Loucy (cell line): Measurements from ENCODE around the gene PRR13.

Source experiments
- H2AFZ ChIP-seq: fragments of 200-600 bp; sonication (generic); 2 replicates; pipeline ENCODE4 v1.6.0; 2016; ENCODE audit warnings: antibody characterized with exemption, mild to moderate bottlenecking, low read length, moderate library complexity
- H3F3A ChIP-seq: fragments of 200-600 bp; 2 replicates; pipeline ENCODE4 v1.6.0; 2016; ENCODE audit warnings: antibody characterized with exemption, low read depth, mild to moderate bottlenecking
- H3K27me3 ChIP-seq: fragments of 200-600 bp; sonication (generic); 2 replicates; pipeline ENCODE4 v1.6.1; 2014; ENCODE audit warnings: low read length, mild to moderate bottlenecking; ENCODE audit not compliant: insufficient read depth, poor library complexity, severe bottlenecking
- H3K36me3 ChIP-seq: fragments of 200-600 bp; sonication (generic); 2 replicates; pipeline ENCODE4 v1.6.1; 2016; ENCODE audit warnings: low read length; ENCODE audit not compliant: insufficient read depth
- H3K4me1 ChIP-seq: fragments of 200-600 bp; sonication (generic); 2 replicates; pipeline ENCODE4 v1.5.1; 2014; ENCODE audit warnings: low read length, mild to moderate bottlenecking; ENCODE audit not compliant: insufficient read depth, poor library complexity, severe bottlenecking
- H3K4me2 ChIP-seq: fragments of 200-600 bp; sonication (generic); 2 replicates; pipeline ENCODE4 v1.6.0; 2014; ENCODE audit warnings: antibody characterized with exemption, low read length, low read depth, mild to moderate bottlenecking; ENCODE audit not compliant: poor library complexity, severe bottlenecking
- H3K4me3 ChIP-seq: fragments of 200-600 bp; sonication (generic); 2 replicates; pipeline ENCODE4 v1.5.1; 2014; ENCODE audit warnings: low read length, mild to moderate bottlenecking, mixed read lengths; ENCODE audit not compliant: poor library complexity, severe bottlenecking
- H3K79me2 ChIP-seq: fragments of 200-600 bp; sonication (generic); 2 replicates; pipeline ENCODE4 v1.6.1; 2014; ENCODE audit warnings: low read length; ENCODE audit not compliant: insufficient read depth
- H3K9ac ChIP-seq: fragments of 200-600 bp; sonication (generic); 2 replicates; pipeline ENCODE4 v1.6.0; 2014; ENCODE audit warnings: mild to moderate bottlenecking, low read depth, low read length, moderate library complexity; ENCODE audit not compliant: poor library complexity, severe bottlenecking
- H3K9me2 ChIP-seq: fragments of 200-600 bp; sonication (generic); replicated peaks from 2 replicates; pipeline ENCODE4 v1.6.1; 2016; ENCODE audit warnings: low read depth, low read length, mixed read lengths
- H3K9me3 ChIP-seq: fragments of 200-600 bp; sonication (generic); 2 replicates; pipeline ENCODE4 v1.6.1; 2014; ENCODE audit warnings: mild to moderate bottlenecking, antibody characterized with exemption, low read length, low read depth; ENCODE audit not compliant: insufficient read depth
- H4K20me1 ChIP-seq: fragments of 200-600 bp; sonication (generic); 2 replicates; pipeline ENCODE4 v1.6.0; 2014; ENCODE audit warnings: antibody characterized with exemption, low read length, mild to moderate bottlenecking; ENCODE audit not compliant: insufficient read depth, poor library complexity, severe bottlenecking
- EZH2phosphoT487 ChIP-seq: fragments of 200-600 bp; IDR thresholded peaks from 2 replicates; pipeline ENCODE4 v1.6.1; 2018; ENCODE audit warnings: antibody characterized with exemption, mild to moderate bottlenecking, moderate library complexity, borderline replicate concordance
- TF ChIP-seq, protein P1 (sequence below): fragments of 200-600 bp; sonication (generic); conservative IDR thresholded peaks from 2 replicates; pipeline ENCODE4 v1.5.1; 2014; ENCODE audit warnings: mild to moderate bottlenecking, antibody characterized with exemption, low read length

The PRR13 gene

DNA sequence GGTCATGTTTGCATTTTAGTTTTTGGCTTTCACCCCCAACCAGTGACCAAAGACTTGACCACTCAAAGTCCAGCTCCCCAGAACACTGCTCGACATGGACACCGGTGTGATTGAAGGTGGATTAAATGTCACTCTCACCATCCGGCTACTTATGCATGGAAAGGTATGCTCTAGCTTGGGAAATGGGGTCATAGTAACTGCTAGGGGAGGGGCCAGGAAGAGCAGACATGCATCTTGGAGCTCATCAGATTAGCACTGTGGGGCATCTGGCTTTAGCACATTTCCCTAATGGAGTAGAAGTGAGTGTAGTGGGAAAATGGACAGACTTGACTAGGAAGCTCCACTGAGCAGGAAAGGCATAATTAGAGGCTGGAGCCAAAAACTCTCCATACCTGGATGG is 13.2 kb downstream of the PRR13 start:
- Histone ChIP-seq H3K4me1 (peaks cover 57% of the 10 kb centered on the region), H3K4me2 (peak overlapping the region; percentile 87), H3K4me3 (peak overlapping the region; percentile 97), H3K9me2 (no peaks in the 10 kb centered on the region), H3K9me3 (no peaks in the 10 kb centered on the region), H3K9ac (peak overlapping the region; percentile 98), H3K27me3 (no peaks in the 10 kb centered on the region), H3K79me2 (peaks cover 76% of the 10 kb centered on the region), H4K20me1 (peaks cover 71% of the 10 kb centered on the region), H3F3A (0 out of 2 replicates have a peak, but pooled peaks cover 5% of the 10 kb centered on the region), H3K36me3 (peaks cover 57% of the 10 kb centered on the region), H2AFZ (no peak overlapping the region)
- TF ChIP-seq, protein P1, sequence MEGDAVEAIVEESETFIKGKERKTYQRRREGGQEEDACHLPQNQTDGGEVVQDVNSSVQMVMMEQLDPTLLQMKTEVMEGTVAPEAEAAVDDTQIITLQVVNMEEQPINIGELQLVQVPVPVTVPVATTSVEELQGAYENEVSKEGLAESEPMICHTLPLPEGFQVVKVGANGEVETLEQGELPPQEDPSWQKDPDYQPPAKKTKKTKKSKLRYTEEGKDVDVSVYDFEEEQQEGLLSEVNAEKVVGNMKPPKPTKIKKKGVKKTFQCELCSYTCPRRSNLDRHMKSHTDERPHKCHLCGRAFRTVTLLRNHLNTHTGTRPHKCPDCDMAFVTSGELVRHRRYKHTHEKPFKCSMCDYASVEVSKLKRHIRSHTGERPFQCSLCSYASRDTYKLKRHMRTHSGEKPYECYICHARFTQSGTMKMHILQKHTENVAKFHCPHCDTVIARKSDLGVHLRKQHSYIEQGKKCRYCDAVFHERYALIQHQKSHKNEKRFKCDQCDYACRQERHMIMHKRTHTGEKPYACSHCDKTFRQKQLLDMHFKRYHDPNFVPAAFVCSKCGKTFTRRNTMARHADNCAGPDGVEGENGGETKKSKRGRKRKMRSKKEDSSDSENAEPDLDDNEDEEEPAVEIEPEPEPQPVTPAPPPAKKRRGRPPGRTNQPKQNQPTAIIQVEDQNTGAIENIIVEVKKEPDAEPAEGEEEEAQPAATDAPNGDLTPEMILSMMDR: no peak
- TF ChIP-seq EZH2phosphoT487: no peak

DNA sequence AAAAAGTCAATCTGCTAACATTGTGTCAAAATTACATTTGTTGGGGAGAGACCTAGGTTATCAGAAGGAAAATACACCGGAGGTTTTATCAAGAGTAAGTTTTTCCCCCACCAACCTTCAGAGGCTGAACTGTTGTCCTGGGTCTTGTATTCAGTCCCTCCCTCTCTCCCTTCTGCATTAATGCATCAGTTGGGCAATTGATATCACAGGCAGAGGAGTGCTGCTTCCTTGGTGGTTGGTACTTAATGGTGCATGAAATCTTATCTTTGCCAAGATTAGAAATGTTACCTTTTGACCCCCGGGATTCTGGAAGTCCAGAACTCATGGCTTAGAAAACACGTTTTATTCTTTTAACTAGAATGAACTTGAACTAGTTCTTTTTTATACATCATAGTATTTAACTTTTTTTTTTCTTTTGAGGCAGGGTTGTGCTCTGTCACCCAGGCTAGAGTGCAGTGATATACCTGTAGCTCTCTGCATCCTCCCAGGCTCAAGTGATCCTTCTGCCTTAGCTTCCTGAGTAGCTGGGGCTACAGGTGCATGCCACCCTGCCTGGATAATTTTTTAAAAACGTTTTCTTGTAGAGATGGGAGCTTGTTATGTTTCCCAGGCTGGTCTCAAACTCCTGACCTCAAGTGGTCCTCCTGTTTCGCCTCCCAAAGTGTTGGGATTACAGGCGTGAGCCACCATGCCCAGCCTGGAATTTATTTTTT is 15.3 kb downstream of the PRR13 start:
- Histone ChIP-seq H3K9me2 (no peaks in the 10 kb centered on the region), H3K36me3 (peaks cover 78% of the 10 kb centered on the region), H3K4me1 (peaks cover 74% of the 10 kb centered on the region), H3K79me2 (peaks cover 97% of the 10 kb centered on the region), H2AFZ (no peak overlapping the region), H3K4me2 (peak overlapping the region; percentile 87), H3K9ac (no peak overlapping the region), H3K4me3 (no peak overlapping the region), H3K9me3 (no peaks in the 10 kb centered on the region), H3F3A (0 out of 2 replicates have a peak, but pooled peaks cover 5% of the 10 kb centered on the region), H4K20me1 (peaks cover 92% of the 10 kb centered on the region), H3K27me3 (no peaks in the 10 kb centered on the region)
- TF ChIP-seq, protein P1: no peak
- no peak for TF ChIP-seq EZH2phosphoT487

DNA sequence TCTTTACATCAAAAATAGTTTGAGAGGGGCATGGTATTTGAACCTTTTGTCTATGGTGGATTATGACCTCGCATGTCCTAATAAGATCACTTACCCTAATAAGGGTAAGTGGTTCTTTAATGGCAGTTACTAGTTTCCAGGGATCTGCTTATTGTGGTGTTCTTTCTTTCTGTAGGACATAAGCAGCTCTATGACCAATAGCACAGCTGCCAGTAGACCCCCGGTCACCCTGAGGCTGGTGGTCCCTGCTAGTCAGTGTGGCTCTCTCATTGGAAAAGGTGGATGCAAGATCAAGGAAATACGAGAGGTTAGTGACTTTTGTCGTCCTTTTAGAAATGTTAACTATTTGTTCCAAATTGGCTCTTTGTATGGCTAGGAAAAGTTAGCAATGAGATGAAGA is 17.6 kb downstream of the PRR13 start:
- Histone ChIP-seq H3K4me1 (peaks cover 76% of the 10 kb centered on the region), H3K79me2 (peaks cover 100% of the 10 kb centered on the region), H2AFZ (no peak overlapping the region), H3K36me3 (peaks cover 99% of the 10 kb centered on the region), H3K27me3 (no peaks in the 10 kb centered on the region), H3K9ac (no peak overlapping the region), H3K4me2 (peak overlapping the region; percentile 67), H3K4me3 (no peak overlapping the region), H3K9me3 (no peaks in the 10 kb centered on the region), H3F3A (0 out of 2 replicates have a peak, but pooled peaks cover 3% of the 10 kb centered on the region), H4K20me1 (peaks cover 100% of the 10 kb centered on the region), H3K9me2 (no peaks in the 10 kb centered on the region)
- TF ChIP-seq EZH2phosphoT487: no peak
- TF ChIP-seq, protein P1: no peak
